Small intestine (tissue), 16 donors: ENCODE measurements around the gene TAAR9. TPM values are rescaled to one million over a fixed set of nuclear protein-coding genes. Genes with fewer than 3 reads are reported as not detected.

ENCODE experiments used
- DNase-seq, 2 donors: peaks; one replicate each; pipeline versions ENCODE4 v3.0.0 to v3.0.0-alpha.2; 2013
- FAIRE-seq: peaks from 2 replicates; lab custom pipeline; 2012; peaks lifted over from hg19 to GRCh38; lab: Jason Lieb, UNC
- H3K27ac ChIP-seq, 3 donors: one replicate each; pipeline ENCODE4 v1.5.1; 2013; ENCODE audit warnings: low read length in 2 of 3, mild to moderate bottlenecking in 2 of 3, control low read depth in 1 of 3, inconsistent platforms in 1 of 3, low read depth in 1 of 3, moderate library complexity in 1 of 3
- H3K27me3 ChIP-seq, 3 donors: one replicate each; pipeline ENCODE4 v1.6.1; 2013; ENCODE audit warnings: low read length in 3 of 3, inconsistent platforms in 1 of 3; ENCODE audit not compliant: control insufficient read depth in 3 of 3, insufficient read depth in 3 of 3
- H3K36me3 ChIP-seq, 3 donors: one replicate each; pipeline ENCODE4 v1.6.1; 2013; ENCODE audit warnings: low read length in 3 of 3, inconsistent platforms in 1 of 3, low read depth in 1 of 3, mild to moderate bottlenecking in 1 of 3, moderate library complexity in 1 of 3; ENCODE audit not compliant: control insufficient read depth in 3 of 3, insufficient read depth in 2 of 3
- H3K4me1 ChIP-seq, 3 donors: one replicate each; pipeline ENCODE4 v1.6.1; 2013; ENCODE audit warnings: low read length in 2 of 3, inconsistent platforms in 1 of 3, low read depth in 1 of 3, mild to moderate bottlenecking in 1 of 3, moderate library complexity in 1 of 3; ENCODE audit not compliant: control insufficient read depth in 3 of 3, insufficient read depth in 2 of 3
- H3K4me3 ChIP-seq, 3 donors: one replicate each; pipeline ENCODE4 v1.5.1; 2013; ENCODE audit warnings: low read length in 3 of 3, control low read depth in 1 of 3, inconsistent platforms in 1 of 3, low read depth in 1 of 3, mild to moderate bottlenecking in 1 of 3, moderate library complexity in 1 of 3
- H3K9me3 ChIP-seq, 2 donors: one replicate each; pipeline ENCODE4 v1.6.1; 2013; ENCODE audit warnings: low read depth in 1 of 2, low read length in 1 of 2; ENCODE audit not compliant: control insufficient read depth in 2 of 2, insufficient read depth in 1 of 2
- WGBS, 3 donors: extraction: QIAGEN DNeasy Blood & Tissue Kit; methylation state at CpG; one replicate each; pipeline ENCODE4 v1.1.7; 2013; 5-methylcytosine and 5-hydroxymethylcytosine counted together
- long read RNA-seq, 10 donors: transcript quantifications; one replicate each; lab custom pipeline, GENCODE V29; 2026
- polyA plus RNA-seq, 4 donors: library from polyadenylated mRNA; stranded (reverse) in 3 of 4; unstranded in 1 of 4; fragments of 200-250 nt in 3 of 4; fragments of 120-200 nt in 1 of 4; gene quantifications; one replicate each; pipeline versions ENCODE4 v1.2.1 to v1.2.3, GENCODE V29; 2013
- donor health status: healthy with polysubstance abuse.
- donor health status: control.
- donor health status: control.
- donor health status: Bipolar disorder and iron deficiency.
- donor health status: healthy.

The TAAR9 gene, protein sequence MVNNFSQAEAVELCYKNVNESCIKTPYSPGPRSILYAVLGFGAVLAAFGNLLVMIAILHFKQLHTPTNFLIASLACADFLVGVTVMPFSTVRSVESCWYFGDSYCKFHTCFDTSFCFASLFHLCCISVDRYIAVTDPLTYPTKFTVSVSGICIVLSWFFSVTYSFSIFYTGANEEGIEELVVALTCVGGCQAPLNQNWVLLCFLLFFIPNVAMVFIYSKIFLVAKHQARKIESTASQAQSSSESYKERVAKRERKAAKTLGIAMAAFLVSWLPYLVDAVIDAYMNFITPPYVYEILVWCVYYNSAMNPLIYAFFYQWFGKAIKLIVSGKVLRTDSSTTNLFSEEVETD
- polyA plus RNA-seq: not detected
- long read RNA-seq, donor 1: 0 reads
- long read RNA-seq, donor 2: 0 reads
- long read RNA-seq, donor 3: 0 reads
- long read RNA-seq, donor 4: 0 reads
- long read RNA-seq, donor 5: 0 reads
- long read RNA-seq, donor 6: 0 reads
- long read RNA-seq, donor 7: 0 reads
- long read RNA-seq, donor 8: 0 reads
- long read RNA-seq, donor 9: 0 reads
- long read RNA-seq, donor 10: 0 reads

- no peaks in the 10 kb centered on the region for H3K27me3 ChIP-seq
- WGBS, 3 donors: 83 to 87% (median 87%) methylated on average over 4 of the region's 4 CpGs
- H3K4me1 ChIP-seq: no peaks in the 10 kb centered on the region
- no peak within 1 kb of the TSS for H3K4me3 ChIP-seq
- FAIRE-seq: no peak
- H3K36me3 ChIP-seq: no peaks in the 10 kb centered on the region
- H3K9me3 ChIP-seq: peaks cover 0 to 3% of the 10 kb centered on the region in 2 donors
- no peak within 1 kb of the TSS for H3K27ac ChIP-seq
- no peak for DNase-seq
These were observed at the start of gene TAAR9 for GRCh38 chr6:132537977-132538376. TAAR9 (plus strand) TSS chr6:132538277; CDS start chr6:132538290, 13 bp downstream.

- Histone ChIP-seq H3K4me1 (peaks cover 0 to 3% (median 2%) of the 10 kb centered on the region in 3 donors), H3K27me3 (no peaks in the 10 kb centered on the region), H3K27ac (no peak overlapping the region), H3K9me3 (peaks cover 0 to 7% of the 10 kb centered on the region in 2 donors), H3K4me3 (no peak overlapping the region), H3K36me3 (peaks cover 0 to 17% (median 0%) of the 10 kb centered on the region in 3 donors)
- WGBS, 3 donors: 90 to 96% (median 94%) methylated on average over 4 of the region's 4 CpGs
- no peak for FAIRE-seq
- no peak for DNase-seq
These were observed 48.7 kb upstream of the TAAR9 start for GRCh38 chr6:132489376-132489775.

DNA sequence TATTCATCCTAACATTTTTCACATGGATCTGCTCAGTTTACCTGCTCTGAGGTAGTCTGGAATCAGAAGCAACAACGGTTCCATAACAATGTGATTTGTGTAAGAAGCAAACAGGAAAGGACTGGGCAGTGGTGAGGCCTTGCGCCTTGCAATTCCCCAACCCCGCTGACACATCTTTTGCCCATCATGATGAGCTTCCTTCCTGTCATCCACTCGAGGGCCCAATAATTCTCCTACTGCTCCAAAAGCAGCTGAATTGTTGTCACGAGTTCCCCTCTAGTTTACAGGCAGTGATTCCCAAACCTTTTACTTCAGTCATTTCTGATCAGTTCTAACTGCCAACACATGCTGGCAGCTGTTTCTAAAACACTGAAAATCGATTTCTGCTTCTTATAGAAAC, 48.1 kb upstream of the TAAR9 start:
- no peak overlapping the region for H3K4me3 ChIP-seq
- H3K36me3 ChIP-seq: peaks cover 0 to 17% (median 0%) of the 10 kb centered on the region in 3 donors
- H3K4me1 ChIP-seq: peaks cover 0 to 3% (median 2%) of the 10 kb centered on the region in 3 donors
- no peak for FAIRE-seq
- peaks cover 0 to 7% of the 10 kb centered on the region in 2 donors for H3K9me3 ChIP-seq
- DNase-seq: no peak
- peak overlapping the region in 1 of 3 donors; percentile 26 for H3K27ac ChIP-seq
- 55 to 74% (median 65%) methylated on average over 6 of the region's 6 CpGs for WGBS, 3 donors
- H3K27me3 ChIP-seq: no peaks in the 10 kb centered on the region

GRCh38 chr6:132490478-132491204, 47.4 kb upstream of the TAAR9 start:
- Histone ChIP-seq H3K27ac (no peak overlapping the region), H3K27me3 (no peaks in the 10 kb centered on the region), H3K9me3 (peaks cover 0 to 7% of the 10 kb centered on the region in 2 donors), H3K4me3 (no peak overlapping the region), H3K4me1 (peaks cover 0 to 3% (median 2%) of the 10 kb centered on the region in 3 donors), H3K36me3 (peaks cover 0 to 17% (median 0%) of the 10 kb centered on the region in 3 donors)
- WGBS, 3 donors: 72 to 92% (median 82%) methylated on average over 10 of the region's 10 CpGs
- DNase-seq (no peak), FAIRE-seq (no peak)

GRCh38 chr6:132491303-132491702, 46.8 kb upstream of the TAAR9 start:
- H3K27me3 ChIP-seq: no peaks in the 10 kb centered on the region
- no peak overlapping the region for H3K27ac ChIP-seq
- H3K9me3 ChIP-seq: peaks cover 0 to 7% of the 10 kb centered on the region in 2 donors
- peaks cover 0 to 17% (median 0%) of the 10 kb centered on the region in 3 donors for H3K36me3 ChIP-seq
- H3K4me1 ChIP-seq: peaks cover 0 to 3% (median 2%) of the 10 kb centered on the region in 3 donors
- FAIRE-seq (no peak), DNase-seq (no peak)
- no peak overlapping the region for H3K4me3 ChIP-seq
- 76 to 93% (median 80%) methylated on average over 5 of the region's 5 CpGs for WGBS, 3 donors

- 81 to 100% (median 96%) methylated on average over 1 of the region's 1 CpG for WGBS, 3 donors
- no peak overlapping the region for H3K27ac ChIP-seq
These were observed 46.2 kb upstream of the TAAR9 start for GRCh38 chr6:132491881-132492280.

GRCh38 chr6:132494954-132495353, 43.1 kb upstream of the TAAR9 start:
- FAIRE-seq (no peak), DNase-seq (no peak)
- Histone ChIP-seq H3K4me1 (peaks cover 0 to 6% (median 2%) of the 10 kb centered on the region in 3 donors), H3K27ac (no peak overlapping the region), H3K36me3 (peaks cover 2 to 19% (median 2%) of the 10 kb centered on the region in 3 donors), H3K9me3 (peaks cover 0 to 3% of the 10 kb centered on the region in 2 donors), H3K27me3 (no peaks in the 10 kb centered on the region), H3K4me3 (no peak overlapping the region)
- WGBS, 3 donors: 60 to 88% (median 69%) methylated on average over 2 of the region's 2 CpGs

More at GRCh38 chr6:132491881-132492280, 46.2 kb upstream of the TAAR9 start:
- Histone ChIP-seq H3K9me3 (peaks cover 0 to 3% of the 10 kb centered on the region in 2 donors), H3K27me3 (no peaks in the 10 kb centered on the region), H3K4me1 (peaks cover 0 to 3% (median 2%) of the 10 kb centered on the region in 3 donors), H3K36me3 (peaks cover 0 to 17% (median 0%) of the 10 kb centered on the region in 3 donors), H3K4me3 (no peak overlapping the region)
- FAIRE-seq (no peak), DNase-seq (no peak)

DNA sequence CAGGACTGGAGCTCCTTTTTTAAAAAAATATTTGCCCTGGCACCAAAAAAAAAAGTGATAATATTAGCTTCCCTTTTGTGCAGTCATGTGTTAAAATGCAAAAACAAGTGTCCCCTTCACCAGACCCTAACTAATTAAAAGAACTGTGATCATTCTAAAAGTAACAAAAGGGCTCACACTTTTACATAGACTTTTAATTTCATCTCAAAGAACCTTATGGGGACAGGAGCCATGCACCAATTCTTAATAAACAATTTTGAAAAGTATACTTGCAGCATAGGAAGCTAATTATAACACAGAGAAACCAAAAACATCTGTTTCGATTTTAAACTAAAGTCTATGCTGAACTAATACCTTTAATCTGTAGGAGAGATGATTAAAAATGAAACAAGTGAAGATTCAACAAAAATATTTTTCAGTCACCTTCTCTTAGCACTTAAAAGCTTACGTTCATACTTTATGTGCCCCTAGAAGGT, 42.4 kb upstream of the TAAR9 start:
- Histone ChIP-seq H3K36me3 (peaks cover 2 to 19% (median 2%) of the 10 kb centered on the region in 3 donors), H3K4me1 (peaks cover 0 to 4% (median 2%) of the 10 kb centered on the region in 3 donors), H3K4me3 (no peak overlapping the region), H3K27ac (no peak overlapping the region), H3K9me3 (peaks cover 0 to 3% of the 10 kb centered on the region in 2 donors), H3K27me3 (no peaks in the 10 kb centered on the region)
- DNase-seq (no peak), FAIRE-seq (no peak)
- 61 to 81% (median 63%) methylated on average over 2 of the region's 2 CpGs for WGBS, 3 donors
